NCI-H146 (cell line): ENCODE data around the gene CEP192.

ENCODE experiments used
- DNase-seq: peaks from one replicate; lab custom pipeline; 2025; lab: John Stamatoyannopoulos, UW

The CEP192 gene

GRCh38 chr18:13145636-13146190, 154.6 kb downstream of the CEP192 start:
- DNase-seq, result no peak

GRCh38 chr18:13147130-13147529, 156.0 kb downstream of the CEP192 start:
- DNase-seq, result peak; percentile 54

GRCh38 chr18:13151656-13152055, 160.5 kb downstream of the CEP192 start:
- DNase-seq, result no peak

GRCh38 chr18:13158428-13158827, 167.3 kb downstream of the CEP192 start:
- no peak for DNase-seq

GRCh38 chr18:13159579-13159978, 168.4 kb downstream of the CEP192 start:
- peak; percentile 73 for DNase-seq

- peak; percentile 27 for DNase-seq
Observed at GRCh38 chr18:13161276-13161899, 170.2 kb downstream of the CEP192 start.

- no peak for DNase-seq
Observed at GRCh38 chr18:13163167-13163927, 172.2 kb downstream of the CEP192 start.

GRCh38 chr18:13164406-13164805, 173.2 kb downstream of the CEP192 start:
- no peak for DNase-seq

- DNase-seq, result peak; percentile 64
Observed at GRCh38 chr18:13165636-13166423, 174.7 kb downstream of the CEP192 start.

GRCh38 chr18:13173578-13174145, 182.5 kb downstream of the CEP192 start:
- DNase-seq, result no peak
